HG03460 (cell line): Measurements from ENCODE around the gene CSK.

Source experiments
- ATAC-seq: cut with Tn5 transposase; IDR thresholded peaks from one replicate; pipeline ENCODE4 v1.9.1; 2021; ENCODE audit not compliant: unreplicated experiment

The CSK gene

GRCh38 chr15:74799856-74800558 is 18.1 kb downstream of the CSK start:
- peak; percentile 64 for ATAC-seq

- ATAC-seq: no peak
Measured at GRCh38 chr15:74800559-74801094, 18.7 kb downstream of the CSK start.

- ATAC-seq: no peak
Measured at GRCh38 chr15:74801311-74801997, 19.6 kb downstream of the CSK start.

- no peak for ATAC-seq
Measured at GRCh38 chr15:74802290-74802689, 20.4 kb downstream of the CSK start.

GRCh38 chr15:74802862-74803447 is 21.1 kb downstream of the CSK start:
- no peak for ATAC-seq

- no peak for ATAC-seq
Measured at GRCh38 chr15:74804935-74805334, 23.1 kb downstream of the CSK start.

- ATAC-seq: no peak
Measured at GRCh38 chr15:74807282-74807681, 25.4 kb downstream of the CSK start.

- no peak for ATAC-seq
Measured at GRCh38 chr15:74808078-74808839, 26.4 kb downstream of the CSK start.

GRCh38 chr15:74808840-74809229 is 27.0 kb downstream of the CSK start:
- ATAC-seq: no peak

- no peak for ATAC-seq
Measured at GRCh38 chr15:74809242-74809641, 27.4 kb downstream of the CSK start.

GRCh38 chr15:74809956-74810355 is 28.1 kb downstream of the CSK start:
- no peak for ATAC-seq

- no peak for ATAC-seq
Measured at GRCh38 chr15:74812533-74812932, 30.7 kb downstream of the CSK start, which contains the start of gene LMAN1L. Gene LMAN1L, plus strand, starts transcription at chr15:74812835. Its CDS starts 20 bp downstream, at chr15:74812855.

- ATAC-seq: no peak
Measured at GRCh38 chr15:74815121-74815934, 33.4 kb downstream of the CSK start.

- ATAC-seq: no peak
Measured at GRCh38 chr15:74815961-74816360, 34.1 kb downstream of the CSK start.

- no peak for ATAC-seq
Measured at GRCh38 chr15:74816624-74817369, 34.9 kb downstream of the CSK start.

GRCh38 chr15:74817370-74817737 is 35.5 kb downstream of the CSK start:
- no peak for ATAC-seq

- no peak for ATAC-seq
Measured at GRCh38 chr15:74820056-74820455, 38.2 kb downstream of the CSK start.

- ATAC-seq: peak; percentile 87
Measured at GRCh38 chr15:74821091-74821789, 39.4 kb downstream of the CSK start.

- ATAC-seq: no peak
Measured at GRCh38 chr15:74821790-74822158, 39.9 kb downstream of the CSK start.
